Measurements from ENCODE around the gene INTS7. TPM values are rescaled to one million over a fixed set of nuclear protein-coding genes. Genes with fewer than 3 reads are reported as not detected.

INTS7 gene
- total RNA-seq, 1 experiment from 2014 or later = 43.1 TPM

DNA sequence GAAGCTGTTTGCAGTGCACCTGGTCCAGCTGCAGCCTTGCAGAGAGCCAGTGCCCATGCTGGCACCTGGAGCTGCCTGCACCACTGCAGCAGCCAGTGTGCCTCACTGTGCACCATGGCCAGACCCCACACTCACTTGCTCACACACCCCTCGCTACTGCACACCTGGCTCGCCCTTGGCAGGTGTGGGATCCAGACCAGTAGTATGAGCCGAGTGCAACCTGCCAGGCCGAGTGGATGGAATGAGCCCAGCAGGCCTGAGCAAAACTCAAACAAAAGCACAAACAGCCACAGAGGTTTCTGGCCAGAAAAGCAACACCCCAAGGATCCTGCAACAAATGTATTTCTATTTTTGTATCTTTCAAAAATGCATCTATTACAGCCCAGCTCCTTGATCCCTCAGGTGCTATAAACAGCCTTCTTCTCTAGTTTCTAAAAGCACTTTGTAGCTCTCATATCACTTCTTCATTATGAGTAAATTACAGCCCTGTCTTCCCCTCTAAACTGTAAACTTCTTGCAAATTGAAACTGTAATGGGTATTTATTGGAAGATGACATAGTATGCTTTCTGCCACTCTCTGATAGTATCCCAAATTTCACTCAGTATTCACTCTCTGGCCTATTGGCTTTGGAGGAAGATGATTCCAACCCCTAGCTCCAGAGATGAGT, 132.6 kb downstream of the INTS7 start:
- Histone ChIP-seq H3K4me1 (peaks cover 2% of the 10 kb centered on the region), H3K27ac (no peak overlapping the region), H3K27me3 (no peaks in the 10 kb centered on the region; the same call in 1 of the 2 replicates), H3K36me3 (no peaks in the 10 kb centered on the region), H3K4me3 (no peak overlapping the region), H3K9me3 (replicated peaks) (no peaks in the 10 kb centered on the region)
- DNase-seq = no peak

- no peaks in the 10 kb centered on the region for H3K36me3 ChIP-seq
- no peak for DNase-seq
- H3K27me3 ChIP-seq = no peaks in the 10 kb centered on the region; the same call in 1 of the 2 replicates
- H3K27ac ChIP-seq = no peak overlapping the region
- no peaks in the 10 kb centered on the region for H3K9me3 ChIP-seq (replicated peaks)
- no peak overlapping the region for H3K4me3 ChIP-seq
- H3K4me1 ChIP-seq = peaks cover 8% of the 10 kb centered on the region
Observed at GRCh38 chr1:211901945-211902344, 133.4 kb downstream of the INTS7 start.

DNA sequence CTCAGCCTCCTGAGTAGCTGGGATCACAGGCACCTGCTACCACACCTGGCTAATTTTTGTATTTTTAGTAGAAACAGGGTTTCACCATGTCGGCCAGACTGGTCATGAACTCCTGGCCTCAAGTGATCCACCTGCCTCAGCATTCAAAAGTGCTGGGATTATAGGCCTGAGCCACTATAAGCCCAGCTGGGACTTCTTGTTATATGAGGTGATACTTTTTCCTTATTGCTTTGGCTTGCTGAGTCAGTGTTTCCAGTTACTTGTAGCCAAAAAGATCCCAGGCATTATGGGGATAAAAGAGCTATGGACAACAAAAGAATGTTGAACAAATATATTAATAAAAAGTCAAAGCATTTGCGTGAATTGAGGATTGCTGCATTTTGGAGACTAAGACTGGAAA, 134.9 kb downstream of the INTS7 start:
- no peaks in the 10 kb centered on the region for H3K9me3 ChIP-seq (replicated peaks)
- H3K27ac ChIP-seq = no peak overlapping the region
- H3K4me1 ChIP-seq = peaks cover 8% of the 10 kb centered on the region
- no peaks in the 10 kb centered on the region for H3K36me3 ChIP-seq
- H3K4me3 ChIP-seq = no peak overlapping the region
- H3K27me3 ChIP-seq = no peaks in the 10 kb centered on the region
- DNase-seq = no peak

DNA sequence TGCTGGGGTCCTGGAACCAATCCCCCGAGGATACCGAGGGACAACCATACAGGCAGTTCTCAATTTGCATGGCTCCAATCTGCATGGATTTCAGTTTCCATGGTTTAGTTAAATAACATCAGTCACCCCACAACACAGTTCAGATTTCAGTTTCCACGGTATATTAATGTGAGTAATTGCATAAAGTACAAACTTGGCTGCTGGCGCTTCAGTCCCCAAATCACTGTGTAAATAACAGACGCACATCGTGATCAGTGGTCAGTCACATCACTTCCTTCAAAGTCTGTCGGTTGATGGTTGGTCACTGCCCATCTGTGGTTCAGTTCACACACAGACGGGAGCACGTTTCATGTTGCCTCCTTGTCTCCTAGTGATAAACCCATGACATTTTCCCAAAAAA, 138.4 kb downstream of the INTS7 start:
- Histone ChIP-seq H3K9me3 (replicated peaks) (no peaks in the 10 kb centered on the region), H3K36me3 (no peaks in the 10 kb centered on the region), H3K4me1 (peaks cover 8% of the 10 kb centered on the region), H3K27me3 (no peaks in the 10 kb centered on the region), H3K4me3 (peak overlapping the region; percentile 26), H3K27ac (peak overlapping the region; percentile 51)
- peak; percentile 72 to 81 for DNase-seq

DNA sequence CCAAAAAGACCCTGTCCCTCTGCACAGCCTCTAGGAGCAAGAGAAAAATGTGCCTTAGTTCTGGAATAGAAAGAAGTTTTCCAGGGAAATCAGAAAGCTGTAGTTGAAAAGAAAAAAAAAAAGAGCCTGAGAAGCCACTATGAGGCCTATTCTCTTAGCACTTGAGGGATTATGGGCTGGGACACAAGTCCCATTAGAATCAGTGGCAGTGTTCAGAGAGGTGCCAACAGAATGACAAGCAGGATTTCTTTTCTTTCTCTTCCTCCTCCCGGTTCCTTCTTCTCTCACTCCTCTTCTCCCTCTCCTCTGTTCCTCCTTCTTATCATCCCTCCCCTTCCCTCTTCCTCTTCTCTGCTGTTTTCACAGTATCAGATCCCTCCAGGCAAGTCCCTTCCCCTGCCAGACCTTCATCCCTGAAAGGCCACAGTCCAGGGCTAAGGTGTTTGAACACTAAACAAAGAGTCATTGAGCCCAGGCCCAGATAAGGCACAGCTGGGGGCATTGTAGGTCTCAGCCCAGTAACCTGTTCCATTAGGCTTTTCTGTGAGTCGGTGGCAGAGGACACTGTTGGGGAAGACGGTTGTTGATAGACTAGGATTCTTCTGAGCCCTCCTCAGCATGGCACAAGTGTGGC, 140.1 kb downstream of the INTS7 start:
- no peak for DNase-seq
- H3K27me3 ChIP-seq = no peaks in the 10 kb centered on the region
- H3K4me3 ChIP-seq = no peak overlapping the region
- peaks cover 8% of the 10 kb centered on the region for H3K4me1 ChIP-seq
- no peak overlapping the region for H3K27ac ChIP-seq
- no peaks in the 10 kb centered on the region for H3K9me3 ChIP-seq (replicated peaks)
- no peaks in the 10 kb centered on the region for H3K36me3 ChIP-seq

DNA sequence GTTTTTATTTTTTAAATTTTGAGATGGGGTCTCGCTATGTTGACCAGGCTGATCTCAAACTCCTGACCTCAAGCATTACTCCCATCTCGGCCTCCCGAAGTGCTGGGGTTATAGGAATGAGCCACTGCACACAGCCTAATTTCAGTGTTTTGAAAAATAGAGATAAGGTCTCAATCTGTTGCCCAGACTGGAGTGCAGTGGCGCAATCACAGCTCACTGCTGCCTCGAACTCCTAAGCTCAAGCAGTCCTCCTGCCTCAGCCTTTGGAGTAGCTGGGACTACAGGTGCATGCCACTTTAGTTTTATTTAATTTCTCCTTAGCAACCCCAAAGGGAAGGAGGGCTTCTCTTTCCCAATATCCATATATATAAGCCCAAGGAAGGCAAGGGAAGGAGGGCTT, 141.0 kb downstream of the INTS7 start:
- Histone ChIP-seq H3K27ac (no peak overlapping the region), H3K4me3 (no peak overlapping the region), H3K9me3 (replicated peaks) (no peaks in the 10 kb centered on the region), H3K4me1 (peaks cover 8% of the 10 kb centered on the region), H3K36me3 (no peaks in the 10 kb centered on the region), H3K27me3 (no peaks in the 10 kb centered on the region)
- DNase-seq = no peak

DNA sequence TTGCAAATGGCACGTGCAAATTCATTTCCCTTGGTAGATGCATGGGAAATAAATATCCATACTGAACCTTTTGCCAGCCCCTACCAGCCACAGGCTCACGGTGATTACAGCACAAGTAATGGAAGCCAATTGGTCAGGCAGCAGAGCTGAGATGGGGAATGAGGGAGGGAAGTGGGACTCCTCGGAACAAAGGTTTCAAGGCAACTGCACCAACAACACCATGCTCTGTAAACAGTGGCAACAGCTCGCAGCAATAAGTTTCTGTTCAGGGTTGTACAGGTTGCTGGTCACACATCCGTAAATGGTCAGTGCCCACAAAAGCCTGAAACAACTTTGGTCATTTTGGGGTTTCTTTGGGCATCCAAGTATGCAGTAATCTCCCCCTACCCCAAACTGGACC, 142.1 kb downstream of the INTS7 start:
- H3K27ac ChIP-seq = no peak overlapping the region
- no peak for DNase-seq
- H3K27me3 ChIP-seq = no peaks in the 10 kb centered on the region
- peaks cover 8% of the 10 kb centered on the region for H3K4me1 ChIP-seq
- H3K9me3 ChIP-seq (replicated peaks) = no peaks in the 10 kb centered on the region
- no peak overlapping the region for H3K4me3 ChIP-seq
- no peaks in the 10 kb centered on the region for H3K36me3 ChIP-seq

DNA sequence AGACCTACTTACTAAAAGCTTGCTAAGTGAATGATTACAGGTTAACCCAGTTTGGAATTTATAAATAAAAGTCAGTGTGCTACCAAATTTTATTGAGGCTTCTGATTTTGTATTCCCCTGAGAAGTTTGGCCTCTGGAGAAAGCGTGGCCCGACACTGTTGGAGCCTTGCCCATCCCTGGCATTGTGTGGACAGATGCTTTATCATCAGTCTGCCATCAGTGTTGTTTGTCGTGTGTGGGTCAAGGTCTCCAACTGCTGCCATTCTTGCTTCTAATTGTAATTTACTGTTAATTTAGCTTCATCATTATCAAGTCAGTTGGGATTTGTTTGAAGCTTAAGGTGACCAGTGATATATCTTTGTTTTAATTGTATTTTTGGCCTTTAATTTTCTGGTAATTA, 142.8 kb downstream of the INTS7 start:
- H3K27me3 ChIP-seq = no peaks in the 10 kb centered on the region
- DNase-seq = no peak
- no peaks in the 10 kb centered on the region for H3K36me3 ChIP-seq
- no peaks in the 10 kb centered on the region for H3K9me3 ChIP-seq (replicated peaks)
- peaks cover 4% of the 10 kb centered on the region for H3K4me1 ChIP-seq
- no peak overlapping the region for H3K27ac ChIP-seq
- H3K4me3 ChIP-seq = no peak overlapping the region

- Histone ChIP-seq H3K9me3 (replicated peaks) (no peaks in the 10 kb centered on the region), H3K27ac (no peak overlapping the region), H3K4me1 (no peaks in the 10 kb centered on the region), H3K36me3 (no peaks in the 10 kb centered on the region), H3K27me3 (no peaks in the 10 kb centered on the region), H3K4me3 (no peak overlapping the region)
- no peak for DNase-seq
Observed at GRCh38 chr1:211891708-211892107, 143.6 kb downstream of the INTS7 start.

Other genes starting within 250 kb of the INTS7 start
- 69.6 and 70.0 TPM in 2 replicates for gene LPGAT1, start 204.8 kb downstream of the INTS7 start, total RNA-seq (2014; rRNA removed; shearing (Covaris generic))
- gene DTL, start 191 bp upstream of the INTS7 start, total RNA-seq (2014; rRNA removed; shearing (Covaris generic)) = 81.8 and 82.1 TPM in 2 replicates
- gene PPP2R5A, start 249.9 kb upstream of the INTS7 start, total RNA-seq (2014; rRNA removed; shearing (Covaris generic)) = 14.3 and 18.8 TPM in 2 replicates

Measured in SJCRH30 (cell line).